SH-SY5Y (cell line): ENCODE measurements around the gene SLC38A10.

Experiments used
- GATA2 ChIP-seq: IDR thresholded peaks from 2 replicates; pipeline ENCODE4 v1.6.1; 2011; ENCODE audit warnings: mild to moderate bottlenecking, low read depth, low read length
- GATA3 ChIP-seq: IDR thresholded peaks from 2 replicates; pipeline ENCODE4 v1.6.1; 2011; ENCODE audit warnings: low read depth, mild to moderate bottlenecking, low read length, moderate library complexity

DNA sequence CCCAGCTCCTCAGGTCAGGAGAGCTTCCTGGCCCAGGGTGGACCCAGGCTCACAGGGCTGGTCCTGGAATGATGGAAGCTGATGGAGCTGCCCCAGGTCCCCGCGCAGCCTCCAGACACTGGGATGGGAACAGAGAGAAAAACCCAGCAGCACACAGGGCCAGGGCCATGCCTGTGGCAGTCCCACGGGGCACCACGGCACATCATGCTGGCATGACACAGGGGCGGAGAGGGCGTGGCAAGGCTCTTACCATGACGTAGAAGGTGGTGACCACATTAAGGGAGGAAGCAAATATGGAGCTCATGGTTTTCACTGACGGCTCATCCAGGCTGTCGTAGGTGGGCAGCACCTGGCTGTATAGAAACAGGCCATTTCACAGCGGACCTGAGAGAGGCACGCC lies 18.3 kb downstream of the SLC38A10 start:
- TF ChIP-seq GATA2 (no peak), GATA3 (no peak)
